GM19463 (cell line): ENCODE data around the gene INTU.

Experiments
- ATAC-seq: cut with Tn5 transposase; IDR thresholded peaks from one replicate; pipeline ENCODE4 v1.9.1; 2021; ENCODE audit warnings: mild to moderate bottlenecking, moderate library complexity; ENCODE audit not compliant: unreplicated experiment

The INTU gene

GRCh38 chr4:127737295-127737694 lies 104.5 kb downstream of the INTU start:
- ATAC-seq: no peak

DNA sequence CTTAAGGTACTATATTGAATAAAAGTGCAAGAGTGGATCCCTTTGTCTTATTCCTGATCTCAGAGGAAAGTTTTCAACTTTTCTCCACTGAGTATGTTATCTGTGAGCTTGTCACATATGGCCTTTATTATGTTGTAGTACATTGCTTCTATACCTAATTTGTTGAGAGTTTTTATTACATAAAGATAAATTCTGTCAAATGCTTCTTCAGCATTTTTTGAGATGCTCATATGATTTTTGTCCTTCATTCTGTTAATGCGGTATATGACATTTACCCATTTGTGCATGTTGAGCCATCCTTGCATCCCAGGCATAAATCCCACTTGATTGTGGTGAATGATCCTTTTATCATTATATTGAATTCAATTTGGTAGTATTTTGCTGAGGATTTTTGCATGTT lies 108.5 kb downstream of the INTU start:
- ATAC-seq: no peak

GRCh38 chr4:127747883-127748282 lies 115.1 kb downstream of the INTU start:
- ATAC-seq: no peak

DNA sequence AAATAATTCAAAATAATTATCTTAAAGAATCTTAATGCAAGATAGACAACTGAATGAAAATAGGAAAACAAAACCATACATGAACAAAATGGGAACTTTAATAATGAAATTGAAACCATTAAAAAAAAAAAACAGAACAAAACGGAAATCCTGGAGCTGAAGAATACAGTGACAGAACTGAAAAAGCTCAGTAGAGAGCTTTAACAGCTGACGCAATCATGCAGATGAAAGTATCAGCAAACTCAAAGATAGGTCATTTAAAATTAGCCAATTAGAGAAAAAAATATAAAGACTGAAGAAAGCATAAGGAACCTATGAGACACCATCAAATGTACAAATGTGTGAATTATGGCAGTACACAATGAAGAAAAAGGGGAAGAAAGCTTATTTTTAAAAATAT lies 116.2 kb downstream of the INTU start:
- no peak for ATAC-seq

DNA sequence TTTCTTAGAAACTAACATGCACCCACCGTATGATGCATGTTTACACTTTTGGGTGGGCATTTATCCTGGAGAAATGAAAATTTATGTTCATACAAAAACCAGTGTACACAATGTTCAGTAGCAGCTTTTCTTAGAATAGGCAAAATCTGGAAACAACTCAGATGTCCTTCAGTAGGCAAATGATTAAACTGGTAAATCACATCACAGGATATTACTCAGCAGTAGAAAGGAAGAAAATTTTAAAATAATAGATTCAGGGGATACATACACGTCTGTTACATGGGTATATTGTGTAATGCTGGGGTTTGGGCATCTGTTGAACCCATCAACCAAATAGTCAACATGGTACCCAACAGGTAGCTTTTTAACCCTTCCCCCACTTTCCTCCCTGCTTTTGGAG lies 124.1 kb downstream of the INTU start:
- no peak for ATAC-seq

DNA sequence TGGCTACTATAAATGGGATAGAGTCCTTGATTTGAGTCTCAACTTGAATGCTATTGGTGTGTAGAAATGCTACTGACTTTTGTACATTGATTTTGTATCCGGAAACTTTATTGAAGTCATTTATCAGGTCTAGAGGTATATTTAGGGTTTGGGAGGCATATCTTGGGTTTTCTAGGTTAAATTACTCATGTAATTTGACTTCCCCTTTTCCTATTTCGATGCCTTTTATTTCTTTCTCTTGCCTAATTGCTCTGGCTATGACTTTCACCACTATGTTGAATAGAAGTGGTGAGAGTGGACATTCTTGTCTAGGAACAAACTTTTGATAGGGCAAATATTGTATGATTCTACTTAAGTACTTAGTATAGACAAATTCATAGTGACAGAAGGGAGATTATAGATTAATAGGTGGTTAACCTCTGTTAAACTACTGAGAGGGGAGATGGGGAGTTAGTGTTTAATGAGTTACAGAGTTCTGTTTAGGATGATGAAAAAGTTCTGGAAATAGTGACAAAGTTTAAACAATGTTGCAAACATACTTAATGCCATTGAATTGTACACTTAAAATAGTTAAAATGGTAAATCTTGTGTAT lies 126.6 kb downstream of the INTU start:
- peak; percentile 81 for ATAC-seq

- ATAC-seq: no peak
Observed at GRCh38 chr4:127759893-127760292, 127.1 kb downstream of the INTU start.

DNA sequence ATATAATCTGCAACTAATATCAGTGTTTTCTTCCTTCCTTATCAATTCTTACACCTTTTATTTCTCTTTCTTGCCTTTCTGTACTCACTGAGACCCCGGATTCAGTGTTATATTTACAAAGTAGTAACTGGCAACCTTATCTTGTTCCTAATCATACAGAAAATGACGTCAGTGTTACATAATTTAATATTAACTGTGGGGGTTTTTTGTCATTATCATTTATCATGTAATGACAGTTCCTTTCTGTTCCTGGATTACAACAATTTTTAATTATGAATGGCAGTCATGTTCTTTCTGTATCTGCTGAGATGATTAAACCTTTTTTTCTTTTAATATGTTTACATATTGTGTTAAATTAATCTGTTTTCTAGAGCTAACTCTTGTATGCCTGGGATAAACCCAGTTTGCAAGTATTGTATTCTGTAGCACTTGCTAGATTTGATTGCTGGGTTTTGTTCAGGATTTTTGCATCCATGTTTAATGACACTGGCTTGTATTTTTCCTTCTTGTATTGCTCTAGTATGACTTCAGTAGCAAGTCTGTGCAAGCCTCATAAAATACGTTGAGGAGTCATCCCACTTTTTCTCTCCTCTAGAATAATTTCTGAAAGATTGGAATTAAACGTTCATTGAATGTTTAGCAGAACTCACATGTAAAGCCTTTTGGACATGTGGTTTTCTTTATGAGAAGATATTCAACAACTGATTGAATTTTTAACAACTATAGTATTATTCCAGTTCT lies 138.9 kb downstream of the INTU start:
- no peak for ATAC-seq

DNA sequence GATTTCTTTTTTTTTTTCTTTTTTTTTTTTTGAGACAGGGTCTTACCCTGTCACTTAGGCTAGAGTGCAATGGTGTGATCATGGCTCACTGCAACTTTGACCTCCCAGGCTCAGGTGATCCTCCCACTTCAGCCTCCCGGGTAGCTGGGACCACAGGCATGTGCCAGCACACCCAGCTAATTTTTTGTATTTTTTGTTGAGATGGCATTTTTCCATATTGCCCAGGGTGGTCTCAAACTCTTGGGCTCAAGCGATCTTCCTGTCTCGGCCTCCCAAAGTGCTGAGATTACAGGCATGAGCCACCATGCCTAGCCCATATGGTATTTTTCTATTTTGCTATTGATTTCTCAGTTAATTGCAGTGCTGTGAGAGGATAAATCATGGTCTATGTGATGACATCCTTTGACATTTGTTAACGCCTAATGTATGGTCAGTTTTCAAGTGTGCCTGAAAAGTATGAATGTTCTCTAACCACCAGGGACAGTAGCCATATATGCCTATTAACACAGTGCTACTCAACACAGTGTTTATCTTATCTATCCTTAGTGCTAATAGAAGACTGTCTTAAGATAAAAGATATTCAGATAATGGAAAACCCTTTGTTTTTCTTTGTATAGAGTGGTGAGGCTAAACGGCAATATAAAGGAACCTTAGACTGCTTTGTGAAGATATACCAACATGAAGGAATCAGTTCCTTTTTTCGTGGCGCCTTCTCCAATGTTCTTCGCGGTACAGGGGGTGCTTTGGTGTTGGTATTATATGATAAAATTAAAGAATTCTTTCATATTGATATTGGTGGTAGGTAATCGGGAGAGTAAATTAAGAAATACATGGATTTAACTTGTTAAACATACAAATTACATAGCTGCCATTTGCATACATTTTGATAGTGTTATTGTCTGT lies 140.3 kb downstream of the INTU start:
- ATAC-seq: no peak

- peak; percentile 49 for ATAC-seq
Observed at GRCh38 chr4:127775843-127776242, 143.1 kb downstream of the INTU start.
